ENCODE results near the gene SLC36A1. TPM values are rescaled to one million over a fixed set of nuclear protein-coding genes. Genes with fewer than 3 reads are reported as not detected.

Gene SLC36A1
- polyA plus RNA-seq, 1 of the 3 experiments (the other 2 are of a cell fraction) = 4.1 TPM

- DNase-seq = no peak
- no peak for TF ChIP-seq RXRA (IDR thresholded peaks at IDR 0.05; ENCODE audit: borderline replicate concordance, low read depth)
- TF ChIP-seq JUND (IDR thresholded peaks at IDR 0.05) = no peak
- no peak for TF ChIP-seq PBX3 (IDR thresholded peaks at IDR 0.05)
- TF ChIP-seq GATA2 (CRISPR knock-in tag; IDR thresholded peaks at IDR 0.05) = no peak
- no peak for TF ChIP-seq RFX5 (IDR thresholded peaks at IDR 0.05; ENCODE audit: low read length)
- Histone ChIP-seq H3K27me3 (ENCODE audit: insufficient read depth) (no peaks in the 10 kb centered on the region), H3K9me3 (no peaks in the 10 kb centered on the region), H3K4me2 (no peak overlapping the region), H3K36me3 (replicated peaks in 1 of 2; ENCODE audit: control insufficient read depth in 1 of 2, insufficient read depth in 2 of 2, low read length in 1 of 2) (no peaks in the 10 kb centered on the region), H3K4me3 (ENCODE audit: low read depth in 2 of 2, low read length in 1 of 2) (no peak overlapping the region), H3K79me2 (ENCODE audit: insufficient read depth) (no peaks in the 10 kb centered on the region), H3K27ac (ENCODE audit: low read depth in 2 of 2, low read length in 1 of 2) (no peak overlapping the region), H3K4me1 (ENCODE audit: control insufficient read depth in 1 of 2, insufficient read depth in 2 of 2, low read depth in 1 of 2, low read length in 1 of 2) (no peaks in the 10 kb centered on the region), H2AFZ (ENCODE audit: low read depth) (no peak overlapping the region), H3K9ac (no peak overlapping the region), H4K20me1 (ENCODE audit: insufficient read depth) (no peaks in the 10 kb centered on the region), H3K9me2 (no peaks in the 10 kb centered on the region), H3F3A (replicated peaks; ENCODE audit: insufficient read depth) (no peaks in the 10 kb centered on the region)
- ChIA-PET CTCF (interaction anchor here (1.5 kb wide), 1 partner anchor 214 kb away, joined by 3 read pairs; no protein-coding TSS in a partner anchor), POLR2A (no interaction called here)
- 45% methylated on average over 5 of the region's 5 CpGs for WGBS (ENCODE audit: low lambda C conversion rate)
These were observed 12.7 kb upstream of the SLC36A1 start for GRCh38 chr5:151434570-151435237.

GRCh38 chr5:151448038-151448985 lies 909 bp downstream of the SLC36A1 start:
- POLR2A ChIA-PET = interaction anchor here (0.8 to 1.1 kb wide), 2 partner anchors 27 to 302 kb away, joined by 3 to 5 read pairs; no protein-coding TSS in a partner anchor
- Histone ChIP-seq H3K27ac (ENCODE audit: low read depth in 2 of 2, low read length in 1 of 2) (peak overlapping the region; percentile 28 to 74; a peak in 2 of 4 replicates), H4K20me1 (ENCODE audit: insufficient read depth) (no peaks in the 10 kb centered on the region), H3K4me3 (ENCODE audit: low read depth in 2 of 2, low read length in 1 of 2) (peak overlapping the region; percentile 79 to 94), H2AFZ (ENCODE audit: low read depth) (peak overlapping the region; percentile 94), H3K36me3 (replicated peaks in 1 of 2; ENCODE audit: control insufficient read depth in 1 of 2, insufficient read depth in 2 of 2, low read length in 1 of 2) (no peaks in the 10 kb centered on the region), H3K4me2 (peak overlapping the region; percentile 96), H3K9me3 (no peaks in the 10 kb centered on the region), H3K9ac (peak overlapping the region; percentile 65), H3K9me2 (no peaks in the 10 kb centered on the region), H3F3A (replicated peaks; ENCODE audit: insufficient read depth) (peaks cover 13% of the 10 kb centered on the region), H3K79me2 (ENCODE audit: insufficient read depth) (peaks cover 12% of the 10 kb centered on the region; the same call in 1 of the 2 replicates), H3K27me3 (ENCODE audit: insufficient read depth) (no peaks in the 10 kb centered on the region), H3K4me1 (ENCODE audit: control insufficient read depth in 1 of 2, insufficient read depth in 2 of 2, low read depth in 1 of 2, low read length in 1 of 2) (peaks cover 0 to 19% of the 10 kb centered on the region in 2 experiments; a peak in 1 of 4 replicates)
- TF ChIP-seq CTCF (IDR thresholded peaks at IDR 0.05) = 0 out of 2 replicates have a peak, but pooled peaks have one; percentile 12
- no peak for TF ChIP-seq RCOR1 (IDR thresholded peaks at IDR 0.05; ENCODE audit: low read length)
- TF ChIP-seq GABPA (IDR thresholded peaks at IDR 0.05; ENCODE audit: low read depth) = no peak
- no peak for TF ChIP-seq SMC3 (IDR thresholded peaks at IDR 0.05; ENCODE audit: low read depth, low read length)
- TF ChIP-seq USF2 (IDR thresholded peaks at IDR 0.05; ENCODE audit: borderline replicate concordance, low read depth, low read length) = no peak
- TF ChIP-seq GATA2 (CRISPR knock-in tag; IDR thresholded peaks at IDR 0.05) = 0 out of 2 replicates have a peak, but pooled peaks have one; percentile 10
- no peak for TF ChIP-seq PBX3 (IDR thresholded peaks at IDR 0.05)
- no peak for TF ChIP-seq TEAD4 (IDR thresholded peaks at IDR 0.05; ENCODE audit: borderline replicate concordance, insufficient read depth)
- CTCF ChIA-PET = interaction anchor here (0.6 to 8.9 kb wide), 44 partner anchors 8 to 624 kb away, joined by 3 to 162 read pairs (median 6); partner anchors contain the start of genes G3BP1 and SPARC
- no peak for DNase-seq
- 6% methylated on average over 21 of the region's 24 CpGs for WGBS (ENCODE audit: low lambda C conversion rate)
